SIG-M5 treated with dmso at 0.1 percent for 504 hours (cell line): Measurements from ENCODE around the gene LPCAT2.
A peak's percentile ranks its signal among the peaks of the same experiment; 100 is the strongest.
"Not testable (repeated sequence)": the region's sequence is repeated elsewhere in the genome, so short reads cannot be mapped to it uniquely, and the experiment has no call there.

Experiments used
- DNase-seq: peaks from one replicate; lab custom pipeline; 2025; ENCODE audit not compliant: unreplicated experiment; lab: John Stamatoyannopoulos, UW

LPCAT2 gene

DNA sequence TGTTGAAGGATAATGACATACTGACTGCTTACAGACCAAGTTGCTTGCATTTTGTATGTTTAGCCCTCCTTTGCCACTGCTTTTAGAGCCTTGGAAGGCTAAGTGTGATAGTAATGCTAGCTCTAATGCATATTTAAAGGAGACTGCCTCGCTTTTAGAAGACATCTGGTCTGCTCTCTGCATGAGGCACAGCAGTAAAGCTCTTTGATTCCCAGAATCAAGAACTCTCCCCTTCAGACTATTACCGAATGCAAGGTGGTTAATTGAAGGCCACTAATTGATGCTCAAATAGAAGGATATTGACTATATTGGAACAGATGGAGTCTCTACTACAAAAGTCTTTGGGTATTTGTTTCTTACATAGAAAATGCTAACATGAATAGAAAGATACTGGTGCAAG is 76.8 kb downstream of the LPCAT2 start:
- DNase-seq: no peak

DNA sequence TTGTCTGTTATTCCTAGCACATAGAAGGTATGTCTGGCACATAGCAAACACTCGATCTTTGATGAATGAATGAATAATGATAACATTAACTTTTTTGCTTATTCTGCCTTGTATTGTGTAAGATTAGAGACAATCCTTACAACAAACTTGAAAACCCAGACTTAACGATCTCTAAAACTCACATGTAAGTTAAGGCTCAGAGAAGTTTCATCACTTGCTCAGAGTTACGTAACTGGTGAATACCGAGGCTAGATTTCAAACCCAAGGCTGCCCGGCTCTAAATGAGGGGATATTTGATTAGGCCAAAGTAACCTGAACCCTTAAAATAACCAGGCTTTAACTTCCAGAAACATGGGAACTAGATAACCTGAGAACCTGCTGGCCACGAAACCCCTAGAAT is 79.9 kb downstream of the LPCAT2 start:
- DNase-seq: peak; percentile 17

DNA sequence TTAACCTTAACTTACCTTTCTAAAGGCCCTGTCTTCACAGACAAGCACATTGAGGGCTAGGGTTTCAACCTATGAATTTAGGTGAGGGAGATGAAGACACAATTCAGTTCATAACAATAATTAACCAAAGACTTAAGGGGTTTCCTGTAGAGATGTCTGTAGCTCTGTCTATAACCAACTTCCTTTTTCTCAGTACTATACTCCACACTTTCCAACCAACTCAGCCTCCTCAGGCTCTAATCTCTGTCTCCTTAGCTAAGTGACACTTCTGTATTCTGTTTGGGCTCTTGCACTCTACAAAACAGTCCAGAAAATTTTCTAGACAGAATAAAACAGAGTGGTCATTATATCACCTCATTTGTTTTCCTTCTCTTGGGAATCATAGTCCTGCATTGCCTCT is 83.4 kb downstream of the LPCAT2 start:
- peak; percentile 9 for DNase-seq

DNA sequence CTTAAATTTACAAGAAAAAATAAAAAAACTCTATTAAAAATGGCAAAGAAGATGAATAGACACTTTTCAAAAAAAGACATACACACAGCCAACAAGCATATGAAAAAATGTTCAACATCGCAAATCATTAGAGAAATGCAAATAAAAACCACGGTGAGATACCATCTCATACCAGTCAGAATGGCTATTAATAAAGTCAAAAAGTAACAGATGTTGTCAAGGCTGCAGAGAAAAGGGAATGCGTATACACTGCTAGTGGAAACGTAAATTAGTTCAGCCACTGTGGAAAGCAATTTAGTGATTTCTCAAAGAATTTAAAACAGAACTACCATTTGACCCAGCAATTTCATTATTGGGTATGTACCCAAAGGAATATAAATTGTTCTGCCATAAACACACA is 89.1 kb downstream of the LPCAT2 start:
- DNase-seq: no peak

DNA sequence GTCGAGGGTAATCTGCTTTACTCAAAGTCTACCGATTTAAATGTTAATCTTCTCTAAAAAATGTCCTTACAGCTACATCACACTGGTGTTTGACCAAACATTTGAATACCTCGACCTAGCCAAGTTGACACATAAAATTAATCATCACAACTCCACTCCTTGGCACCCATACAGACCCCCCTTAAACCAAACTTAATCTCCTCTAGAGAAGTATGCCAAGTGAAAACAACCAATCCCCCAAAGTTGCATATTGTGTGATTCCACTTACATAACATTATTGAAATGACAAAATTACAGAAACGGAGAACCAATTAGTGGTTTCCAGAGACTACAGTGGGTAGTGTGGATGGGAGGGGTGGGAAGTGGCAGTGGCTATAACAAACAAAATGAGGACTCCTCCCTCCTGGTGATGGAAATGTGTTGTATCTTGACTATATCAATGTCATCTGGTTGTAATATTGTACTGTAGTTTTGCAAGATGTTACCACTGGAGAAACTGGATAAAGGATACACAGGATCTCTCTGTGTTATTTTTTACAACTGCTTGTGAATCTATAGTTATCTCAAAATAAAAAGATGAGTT is 97.0 kb downstream of the LPCAT2 start:
- no peak for DNase-seq

DNA sequence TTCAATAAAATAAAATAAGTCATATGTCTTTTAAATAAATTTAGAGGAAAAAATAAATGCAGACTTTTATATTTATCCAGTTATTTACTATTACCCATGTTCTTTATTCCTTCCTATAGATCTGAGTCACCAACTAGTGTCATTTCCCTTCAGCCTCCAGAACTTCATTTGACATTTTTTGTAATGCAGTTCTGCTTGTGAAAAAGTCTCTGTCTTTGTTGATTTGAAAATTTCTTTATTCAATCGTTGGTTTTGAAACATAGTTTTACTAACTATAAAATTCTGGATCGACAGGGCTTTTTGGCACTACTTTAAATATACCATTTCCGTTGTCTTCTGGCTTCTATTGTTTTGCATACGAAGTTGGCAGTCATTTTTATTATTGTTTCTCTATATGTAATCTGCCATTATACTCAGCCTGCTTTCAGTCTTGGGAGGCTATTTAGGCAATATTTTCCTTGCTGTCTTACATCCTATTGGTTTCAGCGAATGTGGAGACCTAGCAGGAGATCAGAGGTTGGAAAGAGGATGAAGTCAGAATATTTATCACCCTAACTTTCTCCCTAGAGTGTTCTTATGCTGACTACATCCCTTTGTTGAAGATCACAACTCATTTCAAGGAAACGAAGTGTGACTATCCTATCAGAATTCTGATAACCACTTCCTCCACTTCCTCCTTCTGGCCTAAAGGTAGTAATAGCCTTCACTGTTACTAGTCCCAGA is 104.9 kb downstream of the LPCAT2 start:
- DNase-seq: no peak

DNA sequence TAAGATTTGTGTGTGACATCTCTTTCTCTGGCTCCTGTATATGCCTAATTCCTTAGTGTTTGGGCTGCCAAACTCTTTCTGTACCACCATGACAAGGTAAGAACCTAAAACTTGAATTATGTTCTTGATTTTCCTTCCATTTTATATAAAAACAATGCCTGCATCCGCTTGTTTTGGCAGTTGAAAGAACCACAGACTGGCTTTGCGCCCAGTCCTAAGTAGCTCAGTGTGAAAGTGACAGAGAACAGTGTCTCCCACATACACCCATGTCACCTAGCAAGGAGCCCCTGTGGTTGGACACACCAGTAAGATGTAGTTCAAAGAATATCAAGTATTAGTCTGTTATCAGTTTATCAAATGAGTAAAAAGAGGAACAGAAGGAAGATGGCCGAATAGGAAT is 106.2 kb downstream of the LPCAT2 start:
- no peak for DNase-seq

DNA sequence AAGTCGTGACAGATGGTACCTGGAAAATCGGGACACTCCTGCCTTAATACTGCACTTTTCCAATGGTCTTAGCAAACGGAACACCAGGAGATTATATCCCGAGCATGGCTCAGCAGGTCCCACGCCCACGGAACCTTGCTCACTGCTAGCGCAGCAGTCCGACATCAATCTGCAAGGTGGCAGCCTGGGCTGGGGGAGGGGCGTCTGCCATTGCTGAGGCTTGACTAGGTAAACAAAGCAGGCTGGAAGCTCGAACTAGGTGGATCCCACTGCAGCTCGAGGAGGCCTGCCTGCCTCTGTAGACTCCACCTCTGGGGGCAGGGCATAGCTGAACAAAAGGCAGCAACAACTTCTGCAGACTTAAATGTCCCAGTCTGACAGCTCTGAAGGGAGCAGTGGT is 106.8 kb downstream of the LPCAT2 start:
- DNase-seq: not testable (repeated sequence)

DNA sequence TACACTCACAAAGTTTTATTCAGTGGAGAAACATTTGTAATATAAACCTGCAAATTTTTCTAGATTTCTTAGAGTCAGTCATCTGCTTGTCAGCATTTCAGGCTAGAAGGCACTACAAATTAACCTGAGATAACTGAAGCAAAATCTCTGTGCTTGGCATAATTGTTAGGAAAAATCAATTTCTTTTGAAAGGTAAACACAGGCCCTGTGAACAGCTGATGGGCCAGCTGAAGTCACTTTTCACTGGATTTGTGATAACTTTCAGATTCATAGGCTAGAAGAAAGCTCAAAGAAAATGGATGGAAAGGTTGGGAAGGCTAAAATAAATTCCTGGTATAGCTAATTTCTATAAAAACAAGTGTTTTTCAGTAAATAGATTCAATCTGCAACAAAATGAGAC is 112.9 kb downstream of the LPCAT2 start:
- no peak for DNase-seq

DNA sequence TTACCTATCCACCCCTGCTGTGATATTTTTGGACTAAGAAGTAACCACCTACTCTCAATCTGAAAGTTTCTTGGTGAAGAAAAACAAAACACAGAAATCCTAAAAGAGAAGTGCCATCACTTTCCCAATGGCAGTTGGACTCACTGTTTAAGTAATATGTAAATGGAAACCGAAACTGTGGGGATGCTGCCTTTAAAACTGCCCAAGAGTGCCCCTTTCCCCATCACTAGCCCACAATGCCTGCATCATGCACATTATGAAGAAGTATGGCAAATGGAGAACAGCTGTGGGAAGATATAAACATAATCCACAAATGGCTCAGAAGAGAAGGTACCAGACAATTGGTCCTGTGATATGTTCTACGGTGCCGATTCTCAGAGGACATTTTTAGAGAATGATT is 113.4 kb downstream of the LPCAT2 start:
- peak; percentile 3 for DNase-seq

DNA sequence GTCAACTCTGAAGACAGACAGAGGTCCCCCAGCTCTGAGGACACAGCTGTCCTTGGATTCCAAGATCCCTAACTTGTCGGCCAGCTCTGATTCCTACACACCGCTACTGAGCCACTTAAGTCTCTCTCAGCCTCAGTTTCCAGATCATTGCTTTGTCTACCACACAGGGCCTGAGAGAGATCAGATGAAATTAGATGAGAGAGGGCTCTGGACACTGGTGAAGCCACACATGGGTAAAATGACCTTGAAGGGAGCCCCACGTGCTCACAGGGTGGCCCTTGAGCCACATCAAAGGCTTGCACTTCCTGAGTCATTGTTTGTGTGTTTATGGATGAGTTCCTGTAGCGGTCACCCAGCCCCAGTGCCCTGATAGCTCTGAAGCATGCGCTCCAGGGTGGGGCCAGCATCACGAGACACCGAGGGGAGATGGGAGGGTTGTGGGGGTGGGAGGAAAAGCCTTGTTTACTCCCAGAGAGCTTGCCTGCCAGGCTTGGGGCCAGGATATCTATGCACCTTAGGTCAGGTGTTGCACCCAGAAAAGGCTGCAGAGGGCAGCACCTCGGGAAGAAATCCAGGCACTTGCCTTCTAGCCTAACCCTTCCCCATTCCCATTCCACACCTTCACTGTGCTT is 114.2 kb downstream of the LPCAT2 start:
- DNase-seq: no peak

DNA sequence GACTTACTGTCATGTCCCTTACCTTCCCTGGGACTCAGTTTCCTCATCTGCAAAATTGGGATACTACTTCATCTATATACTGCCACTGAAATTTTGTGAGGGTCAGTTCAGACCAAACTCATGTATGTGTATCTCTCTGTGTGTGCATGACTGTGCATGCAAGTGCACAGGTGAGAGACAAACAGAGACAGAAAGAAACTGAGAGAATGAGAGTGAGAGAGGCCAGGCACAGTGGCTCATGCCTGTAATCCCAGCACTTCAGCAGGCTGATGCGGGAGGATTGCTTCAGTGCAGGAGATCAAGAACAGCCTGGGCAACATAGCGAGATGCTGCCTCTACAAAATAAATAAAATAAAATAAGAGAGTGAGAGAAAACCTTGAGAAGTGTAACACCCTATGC is 114.8 kb downstream of the LPCAT2 start:
- DNase-seq: no peak

DNA sequence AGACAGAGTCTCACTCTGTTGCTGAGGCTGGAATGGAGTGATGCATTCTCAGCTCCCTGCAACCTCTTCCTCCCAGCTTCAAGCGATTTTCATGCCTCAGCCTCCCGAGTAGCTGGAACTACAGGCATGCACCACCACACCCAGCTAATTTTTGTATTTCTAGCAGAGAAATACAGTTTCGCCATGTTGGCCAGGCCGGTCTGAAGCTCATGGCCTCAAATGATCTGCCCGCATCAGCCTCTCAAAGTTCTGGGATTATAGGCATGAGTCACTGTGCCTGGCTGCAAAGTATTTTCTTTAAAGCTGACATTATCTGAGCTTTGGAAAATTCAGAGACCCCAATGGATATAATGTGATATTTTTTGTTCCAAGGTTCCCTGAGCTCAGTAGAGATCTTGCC is 115.8 kb downstream of the LPCAT2 start:
- no peak for DNase-seq

DNA sequence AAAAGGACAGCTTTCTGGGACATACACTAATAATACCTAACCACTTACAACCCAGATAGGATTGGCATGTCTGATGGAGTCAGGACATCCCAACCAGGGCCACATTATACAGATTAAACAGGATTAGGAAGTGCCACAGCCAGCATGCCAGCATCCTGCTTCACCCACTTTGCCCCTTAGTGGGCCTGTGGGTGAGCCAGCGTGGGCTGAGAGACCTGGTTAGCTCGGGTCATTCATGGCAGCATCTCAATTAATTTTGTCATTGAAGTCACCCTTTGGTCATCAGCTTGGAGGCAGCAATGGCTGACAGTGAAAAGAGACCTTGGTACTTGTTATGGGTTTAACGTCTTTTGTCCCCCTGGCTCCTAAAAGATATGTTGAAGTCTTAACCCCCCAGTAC is 117.0 kb downstream of the LPCAT2 start:
- DNase-seq: no peak

DNA sequence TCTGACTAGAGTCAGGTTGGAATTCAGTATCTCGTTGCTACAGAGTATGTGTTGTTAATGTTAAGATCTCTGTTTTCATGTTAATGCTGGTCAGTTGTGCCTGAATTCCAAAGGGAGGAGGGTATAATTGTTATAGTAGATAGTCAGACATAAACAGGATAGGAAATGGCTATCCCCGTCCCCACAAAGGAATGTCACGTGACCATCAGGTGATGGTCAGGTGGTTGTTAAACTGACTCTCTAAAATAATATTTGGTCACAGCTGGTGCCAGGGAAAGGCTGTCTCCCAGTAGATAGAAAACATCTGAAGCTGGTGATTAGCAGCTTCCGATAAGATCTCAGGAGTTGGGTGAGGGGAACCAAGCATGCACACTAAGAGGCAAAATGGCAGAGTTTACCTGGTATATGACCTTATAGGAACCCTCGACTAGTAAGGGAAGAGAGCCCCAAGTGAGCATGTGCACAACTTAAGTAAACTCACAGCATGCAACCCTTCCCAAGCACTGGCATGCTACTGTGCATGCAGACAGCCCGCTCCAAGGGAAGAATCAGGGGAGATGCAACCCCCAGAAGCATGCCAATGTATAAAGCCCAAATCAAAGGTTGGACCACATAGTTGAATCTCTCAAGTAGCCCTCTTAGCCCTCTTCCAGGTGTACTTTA is 119.6 kb downstream of the LPCAT2 start:
- no peak for DNase-seq

DNA sequence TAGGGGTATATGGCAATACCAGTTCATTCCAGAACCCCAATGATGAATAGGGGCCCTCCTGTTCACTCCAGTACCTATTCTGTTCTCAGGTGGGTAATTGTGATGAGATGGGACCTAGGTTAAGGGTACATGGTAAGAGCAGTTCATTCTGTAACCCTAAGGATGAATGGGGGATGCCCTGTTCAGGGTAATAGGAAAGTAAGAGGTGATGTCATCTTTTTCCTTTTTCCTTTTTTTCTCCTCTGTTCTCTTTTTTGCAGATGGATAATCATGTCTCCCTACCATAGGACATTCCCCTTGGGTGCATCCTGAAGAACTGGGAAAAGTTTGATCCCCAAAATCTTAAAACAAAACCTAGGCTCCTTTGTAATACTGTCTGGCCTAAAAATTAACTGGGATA is 121.9 kb downstream of the LPCAT2 start:
- DNase-seq: no peak

DNA sequence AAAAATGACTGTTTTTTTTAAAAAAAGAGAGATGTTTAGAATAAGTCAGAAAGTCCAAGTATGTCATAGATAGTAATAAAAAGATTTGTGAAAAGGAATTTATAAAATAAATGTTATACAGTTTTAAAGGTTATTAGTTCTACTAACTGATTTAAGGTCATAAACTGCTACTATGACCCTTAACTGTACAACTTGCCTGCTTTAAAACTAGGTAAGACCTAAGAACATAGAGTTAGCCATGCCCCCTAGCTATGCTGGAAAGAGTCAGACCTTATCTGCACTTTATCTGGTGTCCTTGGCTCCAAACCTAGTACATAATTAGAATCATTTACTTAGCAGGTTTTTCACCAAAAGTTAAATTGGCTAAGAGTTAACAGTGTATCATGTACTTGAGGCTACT is 123.4 kb downstream of the LPCAT2 start:
- DNase-seq: no peak

DNA sequence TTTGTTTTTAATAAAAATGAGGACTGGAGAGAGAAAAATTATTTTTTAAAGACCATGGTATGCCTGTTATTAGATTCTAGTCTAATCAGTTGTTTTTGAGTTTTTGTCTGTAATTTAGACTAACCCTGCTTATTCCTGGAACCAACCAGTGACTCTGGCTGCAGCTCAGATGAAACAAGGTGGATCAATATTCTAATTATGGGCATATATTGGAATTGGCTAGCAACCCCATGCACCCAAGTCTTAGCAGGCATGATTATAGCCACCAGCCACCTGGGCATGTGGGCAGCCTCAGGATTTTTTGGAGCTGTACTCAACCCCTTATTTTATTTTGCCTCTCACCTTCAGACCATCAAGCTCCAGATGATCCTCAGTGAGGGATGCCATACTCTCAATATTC is 125.3 kb downstream of the LPCAT2 start:
- no peak for DNase-seq
